ENCODE results near the gene NHERF1. TPM values are rescaled to one million over a fixed set of nuclear protein-coding genes. Genes with fewer than 3 reads are reported as not detected.
A peak's percentile ranks its signal among the peaks of the same experiment; 100 is the strongest.

NHERF1 gene
- total RNA-seq, 1 donor from 2014 or later = 86.9 TPM

DNA sequence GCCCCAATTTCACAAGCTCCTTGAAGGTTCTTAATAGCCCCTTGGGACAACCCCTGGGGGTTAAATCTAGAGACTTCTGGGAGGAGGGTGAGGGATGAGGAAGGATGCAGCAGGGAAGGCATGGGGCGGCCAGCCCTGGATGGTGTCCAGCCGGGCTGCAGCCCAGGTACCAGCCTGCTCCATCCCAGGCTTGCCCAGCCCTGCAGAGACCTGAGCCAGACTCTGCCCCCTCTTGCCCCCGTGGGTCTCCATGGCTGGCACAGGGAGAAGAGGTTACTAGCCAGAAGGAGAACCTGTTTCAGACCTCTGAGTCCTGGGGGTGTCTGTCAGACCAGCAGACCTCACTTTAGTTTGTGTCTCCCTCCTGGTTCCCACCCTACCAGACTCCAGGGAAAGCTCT lies 8.5 kb downstream of the NHERF1 start:
- Mint-ChIP-seq H3K27me3 (no peaks in the 10 kb centered on the region), H3K4me3 (no peak overlapping the region), H3K27ac (no peak overlapping the region), H3K36me3 (peaks cover 7% of the 10 kb centered on the region), H3K4me1 (ENCODE audit: unreplicated experiment) (peaks cover 18% of the 10 kb centered on the region), H3K9me3 (no peaks in the 10 kb centered on the region)
- TF ChIP-seq, protein P1, sequence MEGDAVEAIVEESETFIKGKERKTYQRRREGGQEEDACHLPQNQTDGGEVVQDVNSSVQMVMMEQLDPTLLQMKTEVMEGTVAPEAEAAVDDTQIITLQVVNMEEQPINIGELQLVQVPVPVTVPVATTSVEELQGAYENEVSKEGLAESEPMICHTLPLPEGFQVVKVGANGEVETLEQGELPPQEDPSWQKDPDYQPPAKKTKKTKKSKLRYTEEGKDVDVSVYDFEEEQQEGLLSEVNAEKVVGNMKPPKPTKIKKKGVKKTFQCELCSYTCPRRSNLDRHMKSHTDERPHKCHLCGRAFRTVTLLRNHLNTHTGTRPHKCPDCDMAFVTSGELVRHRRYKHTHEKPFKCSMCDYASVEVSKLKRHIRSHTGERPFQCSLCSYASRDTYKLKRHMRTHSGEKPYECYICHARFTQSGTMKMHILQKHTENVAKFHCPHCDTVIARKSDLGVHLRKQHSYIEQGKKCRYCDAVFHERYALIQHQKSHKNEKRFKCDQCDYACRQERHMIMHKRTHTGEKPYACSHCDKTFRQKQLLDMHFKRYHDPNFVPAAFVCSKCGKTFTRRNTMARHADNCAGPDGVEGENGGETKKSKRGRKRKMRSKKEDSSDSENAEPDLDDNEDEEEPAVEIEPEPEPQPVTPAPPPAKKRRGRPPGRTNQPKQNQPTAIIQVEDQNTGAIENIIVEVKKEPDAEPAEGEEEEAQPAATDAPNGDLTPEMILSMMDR (conservative IDR thresholded peaks at IDR 0.05) = no peak
- no peak for DNase-seq (ENCODE audit: extremely low spot score, unreplicated experiment)

DNA sequence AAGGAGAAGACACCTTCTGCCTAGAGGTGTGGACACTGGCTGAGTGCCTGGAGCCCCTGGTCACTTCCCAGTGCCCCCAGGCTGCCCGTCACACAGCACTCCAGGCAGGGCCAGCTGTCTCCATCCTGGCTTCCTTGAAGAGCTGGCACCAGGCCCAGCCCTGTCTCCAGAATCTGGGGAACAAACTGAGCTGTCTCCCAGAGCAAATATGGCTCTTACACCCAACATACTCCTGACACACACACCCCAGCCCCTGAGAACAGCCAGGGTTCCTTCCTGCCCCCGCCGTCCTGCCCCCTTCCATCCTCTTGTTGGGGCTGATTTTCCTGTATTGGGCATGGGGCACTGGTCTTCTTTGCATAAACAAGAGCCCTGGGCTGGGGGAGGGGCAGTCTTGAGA lies 9.1 kb downstream of the NHERF1 start:
- Mint-ChIP-seq H3K27me3 (no peaks in the 10 kb centered on the region), H3K4me1 (ENCODE audit: unreplicated experiment) (peaks cover 18% of the 10 kb centered on the region), H3K4me3 (no peak overlapping the region), H3K9me3 (no peaks in the 10 kb centered on the region), H3K27ac (peak overlapping the region; percentile 90), H3K36me3 (peaks cover 3% of the 10 kb centered on the region)
- DNase-seq (ENCODE audit: extremely low spot score, unreplicated experiment) = no peak
- TF ChIP-seq, protein P1 (conservative IDR thresholded peaks at IDR 0.05) = no peak

DNA sequence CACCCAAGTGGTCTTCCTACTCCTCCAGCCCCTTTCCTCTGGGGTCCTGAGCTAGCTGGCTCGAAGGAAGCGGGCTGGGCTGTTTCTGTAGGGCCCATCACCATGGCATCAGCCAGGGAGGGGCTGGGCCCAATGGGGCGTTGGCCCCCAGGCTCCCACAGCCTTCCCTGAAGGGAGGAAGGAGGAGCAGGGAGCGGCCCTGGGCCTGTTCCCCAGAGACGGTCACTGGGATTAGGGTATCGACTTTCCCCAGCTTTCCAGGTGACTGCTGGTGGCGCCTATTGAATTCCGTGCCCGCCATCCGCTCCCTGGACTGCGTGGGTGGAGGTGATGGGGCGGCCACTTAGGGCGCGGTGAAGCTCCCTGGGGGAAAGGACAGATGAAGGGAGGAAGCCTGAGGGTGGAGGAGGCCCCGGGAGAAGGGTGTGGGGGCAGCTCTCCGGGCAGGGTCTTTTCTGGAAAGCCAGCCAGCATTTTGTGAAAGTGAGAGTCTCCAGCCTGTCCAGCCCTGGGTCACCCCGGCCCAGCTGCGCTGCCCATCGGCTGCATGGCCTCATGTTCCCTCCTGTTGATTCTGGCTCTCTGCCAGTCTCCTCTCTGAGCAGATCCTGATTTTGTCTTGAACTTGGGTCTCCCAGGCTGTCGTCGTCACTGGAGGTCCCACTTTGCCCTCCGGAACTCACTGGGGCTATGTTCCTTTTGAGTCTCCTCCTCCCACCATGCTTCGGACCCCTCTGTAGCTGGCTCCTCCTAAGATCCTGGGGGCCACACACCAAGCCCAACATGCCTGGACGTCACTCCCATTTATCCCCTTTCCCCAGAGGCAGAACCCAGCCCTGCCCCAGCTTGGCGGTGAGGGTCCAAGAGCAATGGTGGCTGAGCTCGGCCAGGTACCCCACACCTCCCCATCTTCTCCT lies 9.8 kb downstream of the NHERF1 start:
- peak overlapping the region; percentile 47 for H3K4me3 Mint-ChIP-seq
- peaks cover 24% of the 10 kb centered on the region for H3K4me1 Mint-ChIP-seq (ENCODE audit: unreplicated experiment)
- no peaks in the 10 kb centered on the region for H3K36me3 Mint-ChIP-seq
- peak overlapping the region; percentile 90 for H3K27ac Mint-ChIP-seq
- no peak for DNase-seq (ENCODE audit: extremely low spot score, unreplicated experiment)
- TF ChIP-seq, protein P1 (conservative IDR thresholded peaks at IDR 0.05) = no peak
- H3K9me3 Mint-ChIP-seq = no peaks in the 10 kb centered on the region
- no peaks in the 10 kb centered on the region for H3K27me3 Mint-ChIP-seq

GRCh38 chr17:74758848-74759168 lies 10.4 kb downstream of the NHERF1 start:
- H3K36me3 Mint-ChIP-seq = no peaks in the 10 kb centered on the region
- TF ChIP-seq, protein P1 (conservative IDR thresholded peaks at IDR 0.05) = no peak
- H3K4me1 Mint-ChIP-seq (ENCODE audit: unreplicated experiment) = peaks cover 25% of the 10 kb centered on the region
- peak overlapping the region; percentile 65 for H3K4me3 Mint-ChIP-seq
- H3K27me3 Mint-ChIP-seq = no peaks in the 10 kb centered on the region
- peak overlapping the region; percentile 90 for H3K27ac Mint-ChIP-seq
- DNase-seq (ENCODE audit: extremely low spot score, unreplicated experiment) = no peak
- H3K9me3 Mint-ChIP-seq = no peaks in the 10 kb centered on the region

- no peaks in the 10 kb centered on the region for H3K27me3 Mint-ChIP-seq
- H3K4me1 Mint-ChIP-seq (ENCODE audit: unreplicated experiment) = peaks cover 29% of the 10 kb centered on the region
- H3K9me3 Mint-ChIP-seq = no peaks in the 10 kb centered on the region
- peak overlapping the region; percentile 65 for H3K4me3 Mint-ChIP-seq
- peak overlapping the region; percentile 90 for H3K27ac Mint-ChIP-seq
- H3K36me3 Mint-ChIP-seq = no peaks in the 10 kb centered on the region
- no peak for DNase-seq (ENCODE audit: extremely low spot score, unreplicated experiment)
- TF ChIP-seq, protein P1 (conservative IDR thresholded peaks at IDR 0.05) = no peak
Measured at GRCh38 chr17:74759243-74759801, 10.9 kb downstream of the NHERF1 start.

All from type B pancreatic cell (in vitro differentiated cells).